Measurements from ENCODE around the gene METTL14. TPM values are rescaled to one million over a fixed set of nuclear protein-coding genes. Genes with fewer than 3 reads are reported as not detected.

METTL14 gene
- total RNA-seq, 1 donor from 2014 or later, result 28.1 TPM

GRCh38 chr4:118727360-118727759, 42.2 kb downstream of the METTL14 start:
- TF ChIP-seq, protein P1, sequence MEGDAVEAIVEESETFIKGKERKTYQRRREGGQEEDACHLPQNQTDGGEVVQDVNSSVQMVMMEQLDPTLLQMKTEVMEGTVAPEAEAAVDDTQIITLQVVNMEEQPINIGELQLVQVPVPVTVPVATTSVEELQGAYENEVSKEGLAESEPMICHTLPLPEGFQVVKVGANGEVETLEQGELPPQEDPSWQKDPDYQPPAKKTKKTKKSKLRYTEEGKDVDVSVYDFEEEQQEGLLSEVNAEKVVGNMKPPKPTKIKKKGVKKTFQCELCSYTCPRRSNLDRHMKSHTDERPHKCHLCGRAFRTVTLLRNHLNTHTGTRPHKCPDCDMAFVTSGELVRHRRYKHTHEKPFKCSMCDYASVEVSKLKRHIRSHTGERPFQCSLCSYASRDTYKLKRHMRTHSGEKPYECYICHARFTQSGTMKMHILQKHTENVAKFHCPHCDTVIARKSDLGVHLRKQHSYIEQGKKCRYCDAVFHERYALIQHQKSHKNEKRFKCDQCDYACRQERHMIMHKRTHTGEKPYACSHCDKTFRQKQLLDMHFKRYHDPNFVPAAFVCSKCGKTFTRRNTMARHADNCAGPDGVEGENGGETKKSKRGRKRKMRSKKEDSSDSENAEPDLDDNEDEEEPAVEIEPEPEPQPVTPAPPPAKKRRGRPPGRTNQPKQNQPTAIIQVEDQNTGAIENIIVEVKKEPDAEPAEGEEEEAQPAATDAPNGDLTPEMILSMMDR (IDR thresholded peaks at IDR 0.05; ENCODE audit: borderline replicate concordance), result no peak
- intact Hi-C loops (cut with micrococcal nuclease), result no loop called here
- no peak for DNase-seq
- Histone ChIP-seq H3K4me1 (no peaks in the 10 kb centered on the region), H3K36me3 (peaks cover 100% of the 10 kb centered on the region), H3K27me3 (ENCODE audit: low read depth) (no peaks in the 10 kb centered on the region), H3K27ac (replicated peaks) (no peak overlapping the region), H3K4me3 (no peak overlapping the region), H3K9me3 (replicated peaks) (no peaks in the 10 kb centered on the region)

GRCh38 chr4:118729287-118730286, 44.4 kb downstream of the METTL14 start:
- Histone ChIP-seq H3K4me1 (peaks cover 5% of the 10 kb centered on the region), H3K4me3 (no peak overlapping the region), H3K27me3 (ENCODE audit: low read depth) (no peaks in the 10 kb centered on the region), H3K36me3 (peaks cover 91% of the 10 kb centered on the region), H3K9me3 (replicated peaks) (no peaks in the 10 kb centered on the region), H3K27ac (replicated peaks) (no peak overlapping the region)
- TF ChIP-seq, protein P1 (IDR thresholded peaks at IDR 0.05; ENCODE audit: borderline replicate concordance), result no peak
- no peak for DNase-seq
- intact Hi-C loops (cut with micrococcal nuclease), result no loop called here

- intact Hi-C loops (cut with micrococcal nuclease), result no loop called here
- TF ChIP-seq, protein P1 (IDR thresholded peaks at IDR 0.05; ENCODE audit: borderline replicate concordance), result no peak
- H3K36me3 ChIP-seq, result peaks cover 88% of the 10 kb centered on the region
These were observed 45.5 kb downstream of the METTL14 start for GRCh38 chr4:118730683-118731082.

GRCh38 chr4:118732591-118733330, 47.6 kb downstream of the METTL14 start:
- no peak overlapping the region for H3K4me3 ChIP-seq
- DNase-seq, result no peak
- no peak overlapping the region for H3K27ac ChIP-seq (replicated peaks)
- peaks cover 88% of the 10 kb centered on the region for H3K36me3 ChIP-seq
- intact Hi-C loops (cut with micrococcal nuclease), result no loop called here
- no peaks in the 10 kb centered on the region for H3K27me3 ChIP-seq (ENCODE audit: low read depth)
- H3K4me1 ChIP-seq, result peaks cover 5% of the 10 kb centered on the region
- no peaks in the 10 kb centered on the region for H3K9me3 ChIP-seq (replicated peaks)
- TF ChIP-seq, protein P1 (IDR thresholded peaks at IDR 0.05; ENCODE audit: borderline replicate concordance), result no peak

More at GRCh38 chr4:118730683-118731082, 45.5 kb downstream of the METTL14 start:
- Histone ChIP-seq H3K27ac (replicated peaks) (no peak overlapping the region), H3K4me3 (no peak overlapping the region), H3K27me3 (ENCODE audit: low read depth) (no peaks in the 10 kb centered on the region), H3K4me1 (peaks cover 5% of the 10 kb centered on the region), H3K9me3 (replicated peaks) (no peaks in the 10 kb centered on the region)
- no peak for DNase-seq

DNA sequence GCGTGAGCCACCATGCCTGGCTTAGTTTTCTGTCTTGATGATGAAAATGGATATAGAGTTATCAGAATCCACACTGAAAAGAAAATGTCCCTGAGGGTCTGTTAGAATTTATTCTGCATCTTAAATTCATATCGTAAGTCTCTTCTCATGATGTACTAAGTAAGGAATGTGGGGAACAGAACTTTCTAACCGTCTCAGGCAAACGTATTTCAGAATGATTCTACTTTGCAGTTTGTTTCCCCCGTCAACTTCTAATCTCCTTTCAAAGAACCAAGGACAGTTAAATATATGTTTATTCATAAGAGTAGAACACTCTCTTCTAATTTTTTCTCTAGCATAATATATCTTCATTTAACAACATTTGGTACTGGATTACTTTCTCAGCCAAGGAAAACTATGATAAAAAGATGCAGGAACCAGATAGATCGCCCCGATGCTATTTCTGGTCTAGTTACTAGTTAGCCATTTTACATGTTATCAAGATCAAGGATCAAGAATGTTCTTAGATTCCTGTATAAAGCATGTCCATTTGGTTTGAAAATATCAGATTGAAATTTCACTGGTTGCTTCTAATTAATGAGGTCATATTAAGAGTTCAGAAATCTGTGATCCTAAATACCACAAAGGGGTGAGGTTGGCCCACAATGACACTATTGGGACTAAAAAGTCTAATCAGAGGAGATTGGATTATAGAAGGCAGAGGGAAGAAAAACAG, 49.5 kb downstream of the METTL14 start:
- Histone ChIP-seq H3K27ac (replicated peaks) (no peak overlapping the region), H3K36me3 (peaks cover 88% of the 10 kb centered on the region)
- intact Hi-C loops (cut with micrococcal nuclease), result no loop called here

More for the DNA sequence above, 49.5 kb downstream of the METTL14 start:
- Histone ChIP-seq H3K4me3 (no peak overlapping the region), H3K27me3 (ENCODE audit: low read depth) (no peaks in the 10 kb centered on the region), H3K4me1 (peaks cover 5% of the 10 kb centered on the region), H3K9me3 (replicated peaks) (no peaks in the 10 kb centered on the region)
- DNase-seq, result no peak
- TF ChIP-seq, protein P1 (IDR thresholded peaks at IDR 0.05; ENCODE audit: borderline replicate concordance), result no peak
